Right forelimb (tissue), 1 donor: ENCODE measurements around the gene UCK1.

Source experiments
- DNase-seq: peaks from one replicate; pipeline ENCODE4 v3.0.0-alpha.2; 2018

Gene UCK1

DNA sequence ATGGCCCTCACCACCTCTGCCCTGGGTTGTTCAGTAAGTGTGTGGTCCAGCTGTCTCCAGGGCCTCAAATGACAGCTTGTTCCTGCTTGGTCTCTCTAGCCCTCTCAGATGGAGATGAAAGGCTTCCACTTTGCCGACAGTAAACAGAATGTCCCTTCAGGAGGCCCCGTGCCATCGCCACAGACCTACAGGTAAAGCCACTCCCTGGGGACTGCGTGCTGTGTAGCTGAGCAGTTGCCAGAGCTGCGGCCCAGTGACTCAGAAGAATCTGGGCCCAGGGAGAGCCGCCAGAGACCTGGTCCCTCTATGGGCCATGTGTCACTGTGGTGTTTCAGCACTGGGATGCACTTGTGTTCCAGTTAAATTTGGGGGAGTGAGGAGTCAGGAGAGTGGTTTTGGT, 39.0 kb downstream of the UCK1 start:
- no peak for DNase-seq

DNA sequence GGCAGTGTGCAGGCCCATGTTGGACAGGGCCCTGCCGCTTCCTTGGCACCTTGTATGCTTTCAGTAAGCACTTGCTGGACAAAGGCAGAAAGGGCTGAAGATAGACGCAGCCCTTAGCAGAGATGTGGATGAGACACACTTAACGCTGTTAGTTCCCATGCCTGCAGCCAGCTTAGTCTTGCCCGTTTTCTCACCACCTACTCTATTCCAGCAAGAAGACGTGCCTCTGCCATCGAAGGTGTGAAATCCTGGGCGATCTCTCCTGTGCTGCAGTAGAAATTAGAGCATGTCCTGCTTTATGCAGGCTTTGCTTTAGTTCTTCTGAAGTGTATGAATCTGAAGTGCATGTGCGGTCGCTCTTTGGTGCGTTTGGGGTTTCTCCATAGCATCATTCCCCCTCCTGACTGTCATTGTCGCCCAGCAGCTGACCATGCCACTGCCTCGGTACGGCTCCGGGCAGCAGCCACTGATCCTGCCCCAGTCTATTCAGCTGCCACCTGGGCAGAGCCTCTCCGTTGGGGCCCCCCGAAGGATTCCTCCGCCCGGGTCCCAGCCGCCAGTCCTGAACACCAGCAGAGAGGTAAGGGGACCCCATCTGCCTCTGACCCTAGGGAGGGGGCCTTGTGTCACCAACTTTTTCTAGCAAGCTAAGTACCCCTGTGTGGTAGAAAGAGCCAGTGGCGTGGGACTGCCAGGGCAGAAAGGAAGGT, 39.9 kb downstream of the UCK1 start:
- no peak for DNase-seq

DNA sequence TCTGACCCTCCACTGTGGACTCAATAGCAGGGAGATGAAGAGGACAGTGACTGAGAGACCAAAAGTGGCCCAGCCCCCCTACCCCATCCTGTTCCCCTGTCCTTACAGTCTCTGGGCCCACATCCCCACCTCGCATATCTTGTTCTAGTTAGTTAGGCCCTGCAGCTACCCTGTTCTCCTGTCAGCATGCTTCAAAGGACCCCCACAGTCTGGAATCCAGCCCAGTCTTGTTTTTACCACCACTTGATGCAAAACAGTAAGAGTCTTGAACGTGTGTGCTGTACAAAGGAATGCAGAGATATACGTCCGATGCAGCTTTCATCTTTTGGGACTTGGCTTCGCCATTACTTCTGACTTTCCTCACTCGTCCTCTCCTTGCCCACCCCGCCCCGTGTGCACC, 40.5 kb downstream of the UCK1 start:
- no peak for DNase-seq

DNA sequence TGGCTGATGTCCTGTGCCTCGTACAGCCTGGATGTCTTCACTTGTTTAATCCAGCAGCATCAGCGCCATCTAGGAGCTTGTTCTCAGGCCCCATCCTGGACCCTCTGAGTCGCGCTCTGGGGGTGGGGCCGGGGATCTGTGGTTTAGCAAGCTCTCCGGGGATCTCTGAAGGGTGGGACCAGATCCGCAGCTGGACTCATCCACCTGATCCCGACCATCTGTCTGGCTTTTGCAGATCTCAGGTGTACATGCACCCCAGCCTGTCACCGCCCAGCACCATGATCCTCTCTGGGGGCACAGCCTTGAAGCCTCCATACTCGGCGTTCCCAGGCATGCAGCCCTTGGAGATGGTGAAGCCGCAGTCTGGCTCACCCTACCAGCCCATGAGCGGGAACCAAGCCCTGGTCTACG, 43.4 kb downstream of the UCK1 start:
- DNase-seq = no peak

DNA sequence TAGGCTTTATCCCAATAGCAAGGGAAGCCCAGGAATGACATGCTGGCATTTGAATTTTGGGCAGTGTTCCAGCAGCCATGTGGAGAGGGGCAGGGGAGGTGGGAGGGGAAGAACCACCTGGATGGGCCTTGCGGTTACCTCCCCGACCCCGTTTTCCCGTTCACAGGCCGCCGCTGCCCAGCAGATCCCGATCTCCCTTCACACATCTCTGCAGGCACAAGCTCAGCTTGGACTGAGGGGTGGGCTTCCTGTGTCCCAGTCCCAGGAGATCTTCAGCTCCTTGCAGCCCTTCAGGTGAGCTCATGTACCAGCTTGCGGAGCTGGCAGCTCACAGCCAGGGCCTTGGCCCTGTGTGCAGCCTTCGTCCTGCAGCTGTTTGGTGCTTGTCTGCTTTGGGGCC, 44.1 kb downstream of the UCK1 start:
- no peak for DNase-seq

DNA sequence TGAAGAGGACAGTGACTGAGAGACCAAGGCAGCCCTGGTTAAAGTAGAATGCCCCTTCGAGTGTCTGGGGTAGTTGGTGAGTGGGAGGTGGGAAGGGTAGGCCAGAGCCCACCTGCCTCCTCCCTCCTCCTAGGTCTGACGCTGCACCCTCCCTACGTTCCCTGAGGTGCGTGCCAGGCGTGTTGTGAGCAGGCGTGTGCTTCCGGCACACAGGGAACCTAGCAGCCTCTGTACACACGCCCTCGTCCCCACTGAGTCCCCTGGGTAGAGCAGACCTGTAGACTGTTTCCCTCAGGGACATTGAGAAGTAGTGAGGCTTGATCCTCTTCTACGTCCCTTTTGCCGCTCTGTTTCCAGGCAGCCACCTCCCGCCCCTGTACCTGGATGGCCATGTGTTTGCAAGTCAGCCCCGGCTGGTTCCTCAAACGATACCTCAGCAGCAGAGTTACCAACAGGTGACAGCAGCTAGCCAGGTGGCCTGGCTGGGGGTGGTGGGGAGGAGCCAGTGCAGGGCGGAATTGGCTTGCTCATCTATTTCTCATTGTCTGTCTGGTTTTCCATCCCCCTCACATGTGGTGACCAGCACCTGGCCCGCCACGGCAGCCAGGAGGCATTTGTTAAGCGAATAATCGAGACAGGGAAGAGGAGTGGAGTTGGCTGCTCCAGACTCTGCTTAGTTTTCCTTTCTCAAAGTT, 45.2 kb downstream of the UCK1 start:
- DNase-seq = no peak

DNA sequence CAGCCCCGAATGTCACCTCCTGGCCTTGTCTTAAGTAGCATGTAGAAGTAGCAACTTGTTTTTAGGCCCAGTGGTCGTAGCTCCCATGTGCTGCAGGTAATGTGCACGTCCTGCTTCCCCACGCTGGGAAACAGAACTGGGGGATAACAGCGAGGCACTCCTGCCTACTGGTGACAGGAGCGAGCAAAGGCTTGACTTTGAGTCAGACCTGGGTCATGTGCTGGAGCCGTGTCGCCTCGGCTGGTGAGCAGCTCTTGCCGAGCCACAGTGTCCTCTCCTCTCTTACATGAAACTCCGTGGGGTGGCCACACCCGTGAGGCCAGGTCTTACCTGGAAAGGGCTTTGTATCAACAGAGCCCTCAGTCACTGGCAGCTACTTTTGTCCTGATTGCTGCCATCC, 45.9 kb downstream of the UCK1 start:
- DNase-seq = no peak

DNA sequence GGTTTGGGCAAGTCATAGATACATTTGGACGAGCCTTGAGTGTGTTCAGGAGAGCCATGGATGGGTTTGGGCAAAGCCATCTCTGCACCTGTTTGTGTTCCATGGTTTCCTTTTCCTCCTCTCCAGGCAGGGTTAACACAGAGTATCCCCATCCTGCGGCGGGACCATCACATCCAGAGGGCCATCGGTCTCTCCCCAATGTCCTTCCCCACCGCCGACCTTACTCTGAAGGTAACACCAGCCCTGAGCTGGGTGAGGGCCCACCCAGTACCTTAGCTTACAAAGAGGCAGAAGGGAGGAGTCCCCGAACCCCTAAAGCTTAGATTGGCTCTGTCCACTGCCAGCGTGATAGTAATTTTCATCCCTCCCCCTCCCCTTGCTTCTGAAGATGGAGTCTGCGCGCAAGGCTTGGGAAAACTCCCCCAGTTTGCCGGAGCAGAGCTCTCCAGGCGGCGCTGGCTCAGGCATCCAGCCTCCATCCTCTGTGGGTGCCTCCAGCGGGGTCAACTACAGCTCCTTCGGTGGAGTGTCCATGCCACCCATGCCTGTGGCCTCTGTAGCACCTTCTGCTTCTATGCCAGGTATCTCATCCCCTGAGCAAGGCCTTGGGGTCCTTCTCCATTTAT, 46.4 kb downstream of the UCK1 start:
- DNase-seq = no peak

DNA sequence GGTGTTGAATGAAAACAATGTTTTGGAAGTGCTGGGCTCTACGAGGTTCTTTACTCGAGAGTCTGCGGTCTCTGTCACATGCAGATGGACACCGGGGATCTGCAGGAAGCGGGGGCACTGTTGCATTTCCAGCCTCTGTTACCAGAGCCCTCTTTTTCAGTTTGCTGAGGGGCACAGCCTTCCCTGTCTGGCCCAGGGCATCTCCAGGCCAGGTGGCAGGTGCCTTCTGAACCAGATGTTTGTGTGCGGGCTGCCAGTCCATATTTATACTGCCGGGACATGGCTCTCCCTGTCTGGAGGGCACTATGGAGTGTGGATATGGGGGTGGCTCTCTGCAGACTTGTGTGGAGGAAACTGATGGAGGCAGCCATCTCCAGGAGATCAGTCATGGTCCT, 47.0 kb downstream of the UCK1 start:
- no peak for DNase-seq

DNA sequence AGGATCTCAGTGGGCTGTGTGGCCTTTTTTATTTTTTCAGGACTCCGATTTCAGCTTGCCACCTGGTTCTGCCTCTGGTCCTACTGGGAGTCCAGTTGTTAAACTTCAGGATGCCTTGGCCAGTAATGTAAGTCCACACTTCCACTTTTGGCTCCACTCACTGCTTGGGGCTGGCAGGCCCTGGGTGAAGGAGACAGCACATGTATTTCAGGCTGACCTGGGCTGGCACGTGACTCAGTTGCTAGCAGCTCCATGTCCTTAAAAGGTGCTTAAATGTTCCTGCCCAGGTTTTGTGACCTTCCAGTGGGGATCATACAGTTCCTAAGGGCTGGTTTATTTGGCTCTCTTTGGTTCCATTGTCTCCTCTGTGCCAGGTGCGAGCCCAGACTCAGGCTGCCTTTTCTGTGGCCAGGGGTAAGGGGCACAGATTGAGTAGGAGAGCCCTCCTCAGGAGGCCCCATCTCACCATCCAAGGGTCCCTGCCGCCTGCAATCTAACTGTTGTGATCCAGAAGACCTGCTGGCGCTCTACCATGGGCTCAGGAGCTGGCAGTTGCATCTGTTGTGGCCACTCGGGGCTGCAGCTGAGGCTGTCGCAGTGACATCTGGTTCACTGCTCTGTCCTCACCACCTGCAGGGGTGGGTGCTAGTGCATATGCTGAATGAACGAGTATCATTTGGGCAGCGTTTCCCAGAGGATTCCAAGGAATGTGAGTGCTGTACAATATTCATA, 47.6 kb downstream of the UCK1 start:
- no peak for DNase-seq

DNA sequence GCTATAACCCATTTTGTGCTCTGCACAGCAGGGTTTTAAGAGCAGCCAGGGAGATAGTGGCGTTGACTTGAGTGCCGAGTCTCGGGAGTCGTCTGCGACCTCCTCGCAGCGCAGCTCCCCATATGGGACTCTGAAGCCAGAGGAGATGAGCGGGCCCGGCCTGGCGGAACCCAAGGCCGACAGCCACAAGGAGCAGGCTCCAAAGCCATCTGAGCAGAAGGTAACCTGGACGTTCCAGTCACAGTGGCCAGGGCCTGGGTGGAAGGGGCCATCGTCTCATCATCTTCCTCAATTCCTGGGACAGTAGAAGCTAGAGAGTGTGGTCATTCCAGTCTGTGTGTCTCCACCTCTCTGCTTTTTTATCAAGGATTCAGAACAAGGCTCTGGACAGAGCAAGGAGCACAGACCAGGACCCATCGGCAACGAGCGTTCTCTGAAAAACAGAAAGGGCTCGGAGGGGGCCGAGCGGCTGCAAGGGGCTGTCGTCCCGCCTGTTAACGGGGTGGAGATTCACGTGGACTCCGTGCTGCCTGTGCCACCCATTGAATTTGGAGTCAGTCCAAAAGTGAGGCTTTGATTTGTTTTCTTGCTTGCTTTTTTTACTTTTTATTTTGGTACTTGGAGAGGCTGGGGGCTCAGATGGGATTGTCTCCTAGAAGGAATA, 48.6 kb downstream of the UCK1 start:
- no peak for DNase-seq

DNA sequence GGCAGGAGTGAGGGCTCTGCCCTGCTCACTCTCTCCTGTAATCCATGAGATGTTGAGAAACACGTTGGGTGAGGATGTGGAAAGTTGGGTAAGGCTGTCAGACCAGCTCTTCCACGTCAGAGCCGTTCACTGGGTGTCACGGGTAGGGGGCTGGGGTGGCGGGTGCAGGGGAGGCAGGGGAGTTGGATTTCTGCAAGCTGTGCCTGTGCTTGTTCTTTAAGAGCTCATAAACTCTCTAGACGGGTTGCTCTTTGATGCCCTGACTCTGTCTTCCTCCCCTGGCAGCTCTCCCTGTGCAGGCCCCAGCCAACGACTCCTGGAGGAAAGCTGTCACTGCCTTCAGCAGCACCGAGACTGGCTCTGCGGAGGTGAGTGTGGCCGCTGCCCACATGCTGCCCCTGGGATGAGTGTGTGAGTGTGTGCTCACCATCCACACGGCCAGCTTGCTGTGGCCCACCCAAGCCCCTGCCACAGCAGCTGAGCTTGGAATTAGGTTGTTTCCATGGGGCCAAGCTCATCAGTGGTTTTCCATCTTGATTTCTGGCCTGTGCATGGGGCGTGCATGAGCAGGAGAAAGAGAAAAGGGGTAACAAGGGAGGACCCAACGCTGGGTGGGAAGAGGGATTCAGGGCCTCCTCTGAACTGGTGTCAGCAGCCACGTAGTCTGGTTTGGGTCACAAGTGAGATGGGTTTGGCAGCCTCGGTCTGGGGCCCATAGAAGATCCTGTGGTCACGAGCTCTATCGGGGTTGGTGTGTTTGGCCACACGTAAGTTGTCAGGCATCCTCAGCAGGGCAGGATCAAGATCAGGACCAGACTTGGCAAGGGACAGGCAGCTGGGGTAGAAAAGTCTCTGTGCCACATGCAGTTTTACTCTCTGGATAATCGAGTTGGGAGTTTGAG, 49.4 kb downstream of the UCK1 start:
- DNase-seq = no peak

DNA sequence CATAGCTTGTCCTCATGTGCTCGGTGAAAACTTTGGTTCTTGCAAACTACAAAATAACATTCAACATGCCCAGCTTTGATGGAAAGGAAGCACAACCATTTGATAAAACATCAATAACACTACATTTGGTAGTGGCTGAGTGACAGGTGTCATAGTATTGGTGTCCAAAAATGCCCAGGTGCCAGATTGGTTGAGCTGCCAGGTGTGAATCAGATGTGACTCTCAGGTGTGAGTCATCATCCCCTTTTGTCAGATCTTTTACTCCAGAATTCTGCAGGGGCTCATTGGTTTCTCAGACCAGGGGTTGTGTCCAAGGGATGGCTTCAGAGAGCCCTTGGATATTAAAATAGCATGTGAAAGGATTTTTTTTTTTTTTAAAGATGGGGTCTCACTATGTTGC, 50.8 kb downstream of the UCK1 start:
- DNase-seq = no peak

DNA sequence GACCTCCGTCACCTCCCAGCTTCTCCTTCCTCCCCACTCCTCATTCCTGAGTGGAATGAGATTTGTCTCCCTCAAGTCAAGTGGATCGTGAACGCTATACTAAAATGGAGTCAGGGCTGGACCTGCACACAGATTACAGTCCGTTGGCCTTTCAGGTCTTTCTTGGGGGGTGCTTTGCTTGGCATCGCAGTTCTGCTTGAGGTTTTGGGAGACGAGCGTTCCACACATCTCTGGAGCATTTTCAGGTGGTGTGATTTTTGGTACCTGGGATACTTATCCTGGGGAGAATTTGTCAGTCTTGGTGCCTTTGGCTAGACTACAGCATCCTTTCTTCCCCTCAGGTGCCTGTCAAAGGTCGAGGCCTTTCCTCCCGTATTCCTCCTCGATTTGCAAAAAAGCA, 52.2 kb downstream of the UCK1 start:
- no peak for DNase-seq

DNA sequence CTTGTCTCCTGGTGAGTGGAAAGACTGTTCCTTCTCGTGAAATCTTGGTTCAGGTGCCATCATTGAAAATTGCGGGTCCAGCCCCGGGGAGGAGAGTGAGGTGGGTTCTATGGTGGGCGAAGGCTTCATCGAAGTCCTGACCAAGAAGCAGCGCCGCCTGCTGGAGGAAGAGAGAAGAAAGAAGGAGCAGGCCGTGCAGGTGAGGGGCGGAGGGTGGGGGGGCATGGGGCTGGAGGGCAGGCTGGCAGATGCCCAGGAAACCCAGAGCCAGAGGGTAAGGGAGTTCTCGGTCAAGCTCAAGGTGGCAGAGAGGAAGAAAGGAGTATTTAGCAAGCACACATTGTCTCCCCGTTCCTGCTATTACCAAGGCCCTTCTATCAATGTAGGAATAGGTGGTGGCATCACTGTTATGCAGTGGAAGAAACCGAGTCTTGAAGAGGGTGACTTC, 52.6 kb downstream of the UCK1 start:
- DNase-seq = peak; percentile 70

DNA sequence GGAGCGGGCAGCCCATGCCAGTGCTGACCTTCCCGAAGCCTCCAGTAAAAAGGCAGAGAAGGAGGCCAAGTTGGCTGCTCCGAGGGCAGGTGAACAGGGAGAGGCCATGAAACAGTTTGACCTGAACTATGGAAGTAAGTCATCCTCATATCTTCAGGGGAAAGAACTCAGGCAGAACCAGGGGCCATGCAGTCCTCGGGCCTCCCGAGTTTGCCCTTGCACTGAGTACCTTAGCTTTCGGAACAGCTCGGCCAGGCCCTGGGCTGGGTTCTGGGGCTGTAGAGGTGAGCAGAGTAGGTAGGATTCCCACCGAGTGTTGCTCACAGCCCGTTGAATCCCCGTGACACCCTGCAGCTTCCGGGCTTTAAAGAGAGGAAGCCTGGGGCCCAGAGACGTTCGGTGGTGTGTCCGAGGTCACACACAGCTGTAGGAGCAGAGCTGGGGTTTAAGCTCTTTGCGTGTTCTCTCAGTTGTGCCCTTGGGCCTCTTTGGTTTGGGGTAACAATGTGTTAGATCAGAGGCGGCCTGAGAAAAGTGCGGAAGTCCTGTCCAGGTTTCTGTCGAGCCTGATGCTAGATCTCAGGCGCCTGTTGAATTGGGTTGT, 53.1 kb downstream of the UCK1 start:
- DNase-seq = no peak

DNA sequence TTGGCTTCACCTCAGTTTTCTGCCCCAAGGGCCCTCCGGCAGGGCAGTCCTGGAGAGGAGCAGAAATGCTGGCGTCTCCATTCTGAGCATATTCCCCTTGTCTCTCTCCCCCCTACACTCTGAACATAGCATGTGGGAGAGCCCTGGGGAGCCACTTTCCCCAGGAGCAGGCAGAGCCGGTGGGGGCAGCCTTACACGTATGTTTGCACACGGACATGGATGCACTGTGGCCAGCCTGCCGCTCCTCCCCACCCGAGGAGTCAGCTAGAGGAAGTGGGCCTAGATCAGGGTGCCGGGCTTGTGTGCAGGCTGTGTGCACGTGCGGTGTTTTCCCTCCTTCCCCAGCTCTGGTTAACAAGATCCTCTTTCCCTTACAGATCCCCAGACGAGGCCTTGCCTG, 53.7 kb downstream of the UCK1 start:
- no peak for DNase-seq

DNA sequence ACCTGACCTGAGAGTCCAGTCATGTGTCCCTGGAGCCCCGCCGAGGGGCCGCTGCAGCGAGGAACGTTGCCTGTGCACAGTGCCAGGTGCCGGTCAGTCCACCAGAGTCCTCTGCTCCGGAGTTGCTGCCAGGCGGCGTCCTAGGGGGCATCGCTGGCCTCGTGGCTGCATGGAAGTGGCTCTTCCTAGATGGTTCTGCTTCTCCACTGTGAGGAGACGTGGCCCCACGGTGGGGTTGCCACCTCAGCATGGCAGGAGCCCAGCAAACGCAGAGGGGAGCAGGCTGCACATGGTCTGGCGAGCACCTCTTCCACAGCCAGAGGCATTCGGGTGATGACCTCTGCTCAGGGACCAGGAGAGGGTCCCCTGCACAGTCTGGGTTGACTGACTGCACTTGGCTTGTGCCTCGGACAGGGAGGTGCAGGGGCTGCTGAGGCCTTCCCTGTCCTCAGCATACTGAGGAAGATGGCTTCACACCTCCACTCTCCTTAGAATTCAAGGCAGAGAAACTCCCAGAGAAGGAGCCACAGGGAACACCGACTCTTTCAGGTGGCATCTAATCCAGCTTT, 54.2 kb downstream of the UCK1 start:
- no peak for DNase-seq

DNA sequence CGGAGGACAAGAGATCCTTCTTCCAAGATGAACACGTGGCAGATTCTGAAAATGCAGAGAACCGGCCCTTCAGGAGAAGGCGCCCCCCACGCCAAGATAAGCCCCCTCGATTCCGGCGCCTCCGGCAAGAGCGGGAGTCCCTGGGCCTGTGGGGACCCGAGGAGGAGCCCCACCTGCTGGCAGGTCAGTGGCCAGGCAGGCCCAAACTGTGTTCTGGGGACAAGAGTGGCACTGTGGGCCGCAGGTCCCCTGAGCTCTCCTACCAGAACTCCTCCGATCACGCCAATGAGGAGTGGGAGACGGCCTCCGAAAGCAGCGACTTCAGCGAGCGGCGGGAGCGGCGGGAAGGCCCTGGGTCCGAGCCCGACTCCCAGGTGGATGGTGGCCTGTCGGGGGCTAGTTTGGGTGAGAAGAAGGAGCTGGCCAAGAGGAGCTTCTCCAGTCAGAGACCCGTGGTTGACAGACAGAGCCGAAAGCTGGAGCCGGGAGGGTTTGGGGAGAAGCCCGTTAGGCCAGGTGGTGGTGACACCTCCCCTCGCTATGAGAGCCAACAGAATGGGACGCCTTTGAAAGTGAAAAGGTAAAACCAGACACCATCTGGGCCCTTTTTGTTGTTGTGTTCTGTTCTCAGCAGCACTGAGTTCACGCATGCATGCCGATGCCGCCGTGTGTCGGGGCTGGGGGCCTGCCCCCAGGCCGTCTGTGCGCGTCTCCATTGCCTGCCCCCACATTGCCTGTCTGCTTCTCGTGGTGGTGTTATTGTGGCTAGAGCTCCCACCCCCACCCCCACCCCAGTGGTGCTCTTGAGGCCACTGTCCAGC, 54.9 kb downstream of the UCK1 start:
- peak; percentile 39 for DNase-seq
